ENCODE results near the gene PARP12.
A peak's percentile ranks its signal among the peaks of the same experiment; 100 is the strongest.

PARP12 gene

GRCh38 chr7:139990142-139990535, 72.6 kb downstream of the PARP12 start:
- TF ChIP-seq CTCF (IDR thresholded peaks at IDR 0.05; ENCODE audit: insufficient read depth, low read length, poor library complexity, severe bottlenecking), result no peak
- DNase-seq (ENCODE audit: extremely low read depth, insufficient read length), result no peak
- Histone ChIP-seq H3K27me3 (replicated peaks; ENCODE audit: control insufficient read depth, insufficient read depth, low read length) (no peaks in the 10 kb centered on the region), H3K36me3 (ENCODE audit: control insufficient read depth, insufficient read depth, low read length) (no peaks in the 10 kb centered on the region; the same call in 1 of the 2 replicates), H3K4me3 (replicated peaks; ENCODE audit: low read depth, low read length) (no peak overlapping the region)

GRCh38 chr7:139989366-139990141, 73.2 kb downstream of the PARP12 start:
- no peaks in the 10 kb centered on the region; the same call in 1 of the 2 replicates for H3K36me3 ChIP-seq (ENCODE audit: control insufficient read depth, insufficient read depth, low read length)
- H3K4me3 ChIP-seq (replicated peaks; ENCODE audit: low read depth, low read length), result no peak overlapping the region
- no peak for TF ChIP-seq CTCF (IDR thresholded peaks at IDR 0.05; ENCODE audit: insufficient read depth, low read length, poor library complexity, severe bottlenecking)
- no peaks in the 10 kb centered on the region for H3K27me3 ChIP-seq (replicated peaks; ENCODE audit: control insufficient read depth, insufficient read depth, low read length)
- DNase-seq (ENCODE audit: extremely low read depth, insufficient read length), result no peak

GRCh38 chr7:139987691-139988516, 74.8 kb downstream of the PARP12 start:
- no peak for DNase-seq (ENCODE audit: extremely low read depth, insufficient read length)
- peak; percentile 4 for TF ChIP-seq CTCF (IDR thresholded peaks at IDR 0.05; ENCODE audit: insufficient read depth, low read length, poor library complexity, severe bottlenecking)
- no peaks in the 10 kb centered on the region; the same call in 1 of the 2 replicates for H3K36me3 ChIP-seq (ENCODE audit: control insufficient read depth, insufficient read depth, low read length)
- no peak overlapping the region for H3K4me3 ChIP-seq (replicated peaks; ENCODE audit: low read depth, low read length)
- no peaks in the 10 kb centered on the region for H3K27me3 ChIP-seq (replicated peaks; ENCODE audit: control insufficient read depth, insufficient read depth, low read length)

- no peak for DNase-seq (ENCODE audit: extremely low read depth, insufficient read length)
- no peaks in the 10 kb centered on the region; the same call in 1 of the 2 replicates for H3K36me3 ChIP-seq (ENCODE audit: control insufficient read depth, insufficient read depth, low read length)
- H3K4me3 ChIP-seq (replicated peaks; ENCODE audit: low read depth, low read length), result no peak overlapping the region
- no peaks in the 10 kb centered on the region for H3K27me3 ChIP-seq (replicated peaks; ENCODE audit: control insufficient read depth, insufficient read depth, low read length)
- TF ChIP-seq CTCF (IDR thresholded peaks at IDR 0.05; ENCODE audit: insufficient read depth, low read length, poor library complexity, severe bottlenecking), result no peak
These were observed 76.9 kb downstream of the PARP12 start for GRCh38 chr7:139985811-139986210.

- no peak for TF ChIP-seq CTCF (IDR thresholded peaks at IDR 0.05; ENCODE audit: insufficient read depth, low read length, poor library complexity, severe bottlenecking)
- H3K36me3 ChIP-seq (ENCODE audit: control insufficient read depth, insufficient read depth, low read length), result no peaks in the 10 kb centered on the region; the same call in 1 of the 2 replicates
- H3K4me3 ChIP-seq (replicated peaks; ENCODE audit: low read depth, low read length), result no peak overlapping the region
- H3K27me3 ChIP-seq (replicated peaks; ENCODE audit: control insufficient read depth, insufficient read depth, low read length), result no peaks in the 10 kb centered on the region
- DNase-seq (ENCODE audit: extremely low read depth, insufficient read length), result no peak
These were observed 77.9 kb downstream of the PARP12 start for GRCh38 chr7:139984642-139985539.
